Transverse colon (tissue), 4 donors: ENCODE data around the gene STN1. TPM values are rescaled to one million over a fixed set of nuclear protein-coding genes. Genes with fewer than 3 reads are reported as not detected.

Source experiments
- DNase-seq: peaks from one replicate; pipeline ENCODE4 v3.0.0-alpha.2; 2019
- H3K27ac ChIP-seq, 4 donors: fragments of 200-600 bp; sonication (generic); 2 replicates each; pipeline ENCODE4 v1.5.1; 2016 to 2018; ENCODE audit warnings: inconsistent platforms in 4 of 4
- H3K27me3 ChIP-seq: fragments of 200-600 bp; sonication (generic); 2 replicates; pipeline ENCODE4 v1.5.1; 2017; ENCODE audit warnings: inconsistent platforms
- H3K36me3 ChIP-seq, 4 donors: fragments of 200-600 bp; sonication (generic); 2 replicates each; pipeline ENCODE4 v1.5.1; 2017 to 2019; ENCODE audit warnings: inconsistent platforms in 4 of 4
- H3K4me1 ChIP-seq, 4 donors: fragments of 200-600 bp; sonication (generic); 2 replicates each; pipeline ENCODE4 v1.5.1; 2017 to 2020; ENCODE audit warnings: inconsistent platforms in 4 of 4
- H3K4me3 ChIP-seq, 4 donors: fragments of 200-600 bp; sonication (generic); 1 replicate in 1 of 4; 2 replicates in 3 of 4; pipeline versions ENCODE4 v1.5.1 to v1.6.1; 2017 to 2019; ENCODE audit warnings: inconsistent platforms in 4 of 4
- H3K9me3 ChIP-seq, 2 donors: fragments of 200-600 bp; sonication (generic); 2 replicates each; pipeline ENCODE4 v1.5.1; 2017 to 2019; ENCODE audit warnings: inconsistent platforms in 2 of 2
- CTCF ChIP-seq, 5 experiments: fragments of 200-600 bp in 3 of 5; fragments of 450-650 bp in 2 of 5; sonication (generic) in 3 of 5; IDR thresholded peaks; 1 replicate in 2 of 5; 2 replicates in 3 of 5; pipeline ENCODE4 v1.5.1; 2016 to 2017; ENCODE audit warnings: antibody characterized with exemption in 5 of 5, inconsistent platforms in 3 of 5, mild to moderate bottlenecking in 2 of 5, moderate library complexity in 1 of 5
- EP300 ChIP-seq: sonication (generic); formaldehyde crosslinking; IDR thresholded peaks from one replicate; pipeline ENCODE4 v1.6.1; 2017; ENCODE audit warnings: antibody characterized with exemption, low read depth
- POLR2A ChIP-seq: fragments of 450-650 bp; IDR thresholded peaks from one replicate; pipeline ENCODE4 v1.6.1; 2016; ENCODE audit warnings: antibody characterized with exemption, mild to moderate bottlenecking, moderate library complexity
- POLR2AphosphoS5 ChIP-seq, 3 donors: sonication (generic); formaldehyde crosslinking; IDR thresholded peaks; one replicate each; pipeline ENCODE4 v1.6.1; 2016; ENCODE audit warnings: antibody characterized with exemption in 3 of 3
- WGBS, 2 donors: methylation state at CpG; one replicate each; pipeline ENCODE4 v1.1.5; 2018; ENCODE audit warnings: low coverage in 1 of 2; 5-methylcytosine and 5-hydroxymethylcytosine counted together
- in situ Hi-C, 4 donors: fragments of 200-750 bp; cut with MboI; loops; one replicate each; pipeline versions ENCODE4 v1.15.0 to v1.15.1; 2017; ENCODE audit warnings: low sequenced_read_pairs in 3 of 4, low pct_ligation_motif_present in 1 of 4, low pct_unique_long_range_greater_than_20kb in 1 of 4
- intact Hi-C: fragments of 100-400 bp; cut with DNase I; formaldehyde crosslinking; loops from one replicate; pipeline ENCODE4 v1.15.1; 2023; ENCODE audit warnings: low total_unique reads
- total RNA-seq, 4 donors: library from RNA; depleted of rRNA; stranded (reverse); fragments of >200 nt; gene quantifications; one replicate each; pipeline ENCODE4 v1.1.0, GENCODE V29; 2016

Gene STN1
- total RNA-seq, 4 donors from 2014 or later: 20.8 to 31.8 (median 26.4) TPM

GRCh38 chr10:103854265-103854685 lies 63.7 kb downstream of the STN1 start:
- in situ Hi-C loops: loop anchor here in 2 of 4 donors (25.0 kb wide), 2 partner anchors 242 to 267 kb away; no protein-coding TSS in a partner anchor
- H3K36me3 ChIP-seq: no peaks in the 10 kb centered on the region
- WGBS, 2 donors: 0 to 9% methylated on average over 4 to 13 of the region's 13 CpGs
- no peak for TF ChIP-seq EP300
- peak in 1 of 3 donors; percentile 2 for TF ChIP-seq POLR2AphosphoS5 (IDR thresholded peaks at IDR 0.05)
- no peaks in the 10 kb centered on the region for H3K27me3 ChIP-seq
- H3K4me3 ChIP-seq: peak overlapping the region; percentile 74 to 86 (median 78)
- peak overlapping the region; percentile 88 for H3K27ac ChIP-seq
- H3K4me1 ChIP-seq: peaks cover 36 to 77% (median 59%) of the 10 kb centered on the region in 4 donors
- no peaks in the 10 kb centered on the region for H3K9me3 ChIP-seq
- intact Hi-C loops: no loop called here
- peak; percentile 41 for DNase-seq

- in situ Hi-C loops: loop anchor here in 2 of 4 donors (25.0 kb wide), 2 partner anchors 241 to 266 kb away; no protein-coding TSS in a partner anchor
- Histone ChIP-seq H3K27ac (peak overlapping the region; percentile 88), H3K36me3 (no peaks in the 10 kb centered on the region), H3K4me3 (peak overlapping the region in 3 of 4 donors; percentile 74 to 86 (median 79)), H3K4me1 (peaks cover 36 to 74% (median 59%) of the 10 kb centered on the region in 4 donors), H3K9me3 (no peaks in the 10 kb centered on the region), H3K27me3 (no peaks in the 10 kb centered on the region)
- TF ChIP-seq EP300 (no peak), POLR2AphosphoS5 (IDR thresholded peaks at IDR 0.05) (peak in 1 of 3 donors; percentile 34), CTCF (IDR thresholded peaks at IDR 0.05) (no peak), POLR2A (peak; percentile 27)
- intact Hi-C loops: no loop called here
- peak; percentile 53 for DNase-seq
- 15 to 48% methylated on average over 4 to 9 of the region's 9 CpGs for WGBS, 2 donors
Observed at GRCh38 chr10:103853428-103854264, 64.3 kb downstream of the STN1 start.

- in situ Hi-C loops (loop anchor here in 2 of 4 donors (25.0 kb wide), 2 partner anchors 241 to 266 kb away; no protein-coding TSS in a partner anchor), intact Hi-C loops (no loop called here)
- WGBS, 2 donors: 67% methylated on average over 7 of the region's 7 CpGs
- Histone ChIP-seq H3K4me3 (no peak overlapping the region), H3K27me3 (no peaks in the 10 kb centered on the region), H3K27ac (peak overlapping the region; percentile 88), H3K9me3 (no peaks in the 10 kb centered on the region), H3K36me3 (no peaks in the 10 kb centered on the region), H3K4me1 (peaks cover 36 to 79% (median 60%) of the 10 kb centered on the region in 4 donors)
- no peak for DNase-seq
- no peak for TF ChIP-seq POLR2A
- TF ChIP-seq POLR2AphosphoS5 (IDR thresholded peaks at IDR 0.05): peak in 2 of 3 donors; percentile 33 to 54
- no peak for TF ChIP-seq CTCF (IDR thresholded peaks at IDR 0.05)
- no peak for TF ChIP-seq EP300
Observed at GRCh38 chr10:103852856-103853255, 65.1 kb downstream of the STN1 start.

GRCh38 chr10:103852189-103852711 lies 65.7 kb downstream of the STN1 start:
- H3K36me3 ChIP-seq: no peaks in the 10 kb centered on the region
- DNase-seq: peak; percentile 30
- 50% methylated on average over 11 of the region's 11 CpGs; no CpG with 5 or more reads in 1 of the 2 donors for WGBS, 2 donors
- H3K4me3 ChIP-seq: no peak overlapping the region
- no peaks in the 10 kb centered on the region for H3K9me3 ChIP-seq
- H3K27ac ChIP-seq: peak overlapping the region; percentile 88
- TF ChIP-seq POLR2AphosphoS5 (IDR thresholded peaks at IDR 0.05): peak in 1 of 3 donors; percentile 51
- no peak for TF ChIP-seq CTCF (IDR thresholded peaks at IDR 0.05)
- peak; percentile 53 for TF ChIP-seq EP300
- TF ChIP-seq POLR2A: no peak
- intact Hi-C loops (no loop called here), in situ Hi-C loops (loop anchor here in 2 of 4 donors (25.0 kb wide), 2 partner anchors 240 to 265 kb away; no protein-coding TSS in a partner anchor)
- H3K27me3 ChIP-seq: no peaks in the 10 kb centered on the region
- peaks cover 36 to 80% (median 60%) of the 10 kb centered on the region in 4 donors for H3K4me1 ChIP-seq
